Measurements from ENCODE around the gene FFAR1. TPM values are rescaled to one million over a fixed set of nuclear protein-coding genes. Genes with fewer than 3 reads are reported as not detected.

The FFAR1 gene
- total and polyA plus RNA-seq, 2 donors (not counting 1 experiment from before 2014, with no cell fraction given): not detected

- Histone ChIP-seq H3K4me2 (ENCODE audit: extremely low read depth, insufficient read depth, low read length) (no peak overlapping the region), H3K9me3 (ENCODE audit: control insufficient read depth, insufficient read depth, low read depth, low read length) (no peaks in the 10 kb centered on the region), H2AFZ (ENCODE audit: low read length) (no peak overlapping the region), H3K4me3 (replicated peaks in 1 of 4; ENCODE audit: control extremely low read depth in 1 of 4, insufficient read depth in 1 of 4, low read depth in 3 of 4, low read length in 4 of 4) (no peak overlapping the region), H3K27me3 (ENCODE audit: control insufficient read depth, insufficient read depth, low read length) (no peaks in the 10 kb centered on the region), H3K27ac (ENCODE audit: insufficient read depth, low read length) (no peak overlapping the region), H3K79me2 (ENCODE audit: control insufficient read depth, insufficient read depth, low read length) (no peaks in the 10 kb centered on the region), H3K9ac (ENCODE audit: insufficient read depth, low read length) (no peak overlapping the region), H3K36me3 (ENCODE audit: control insufficient read depth, insufficient read depth, low read length) (no peaks in the 10 kb centered on the region), H4K20me1 (ENCODE audit: control insufficient read depth, extremely low read depth, insufficient read depth, low read length) (no peaks in the 10 kb centered on the region), H3K4me1 (ENCODE audit: control insufficient read depth, extremely low read depth, insufficient read depth, low read length) (no peaks in the 10 kb centered on the region)
- DNase-seq (ENCODE audit: low read depth in 2 of 2): no peak
- TF ChIP-seq EZH2 (IDR thresholded peaks at IDR 0.05; ENCODE audit: low read length, missing control alignments): no peak
- TF ChIP-seq CTCF (conservative IDR thresholded peaks at IDR 0.05 in 1 of 2, IDR thresholded peaks at IDR 0.05 in 1 of 2; ENCODE audit: low read depth in 1 of 2, low read length in 2 of 2): no peak
Measured at GRCh38 chr19:35379992-35380391, 32.3 kb downstream of the FFAR1 start.

GRCh38 chr19:35380450-35381124 is 32.9 kb downstream of the FFAR1 start:
- no peak overlapping the region for H3K9ac ChIP-seq (ENCODE audit: insufficient read depth, low read length)
- no peak for DNase-seq (ENCODE audit: low read depth in 2 of 2)
- no peak overlapping the region for H2AFZ ChIP-seq (ENCODE audit: low read length)
- no peak overlapping the region for H3K4me3 ChIP-seq (replicated peaks in 1 of 4; ENCODE audit: control extremely low read depth in 1 of 4, insufficient read depth in 1 of 4, low read depth in 3 of 4, low read length in 4 of 4)
- no peaks in the 10 kb centered on the region for H3K27me3 ChIP-seq (ENCODE audit: control insufficient read depth, insufficient read depth, low read length)
- H3K4me1 ChIP-seq (ENCODE audit: control insufficient read depth, extremely low read depth, insufficient read depth, low read length): no peaks in the 10 kb centered on the region
- no peaks in the 10 kb centered on the region for H3K9me3 ChIP-seq (ENCODE audit: control insufficient read depth, insufficient read depth, low read depth, low read length)
- no peaks in the 10 kb centered on the region for H4K20me1 ChIP-seq (ENCODE audit: control insufficient read depth, extremely low read depth, insufficient read depth, low read length)
- no peak overlapping the region for H3K4me2 ChIP-seq (ENCODE audit: extremely low read depth, insufficient read depth, low read length)
- no peak overlapping the region for H3K27ac ChIP-seq (ENCODE audit: insufficient read depth, low read length)
- no peak for TF ChIP-seq CTCF (conservative IDR thresholded peaks at IDR 0.05 in 1 of 2, IDR thresholded peaks at IDR 0.05 in 1 of 2; ENCODE audit: low read depth in 1 of 2, low read length in 2 of 2)
- no peak for TF ChIP-seq EZH2 (IDR thresholded peaks at IDR 0.05; ENCODE audit: low read length, missing control alignments)
- H3K79me2 ChIP-seq (ENCODE audit: control insufficient read depth, insufficient read depth, low read length): no peaks in the 10 kb centered on the region
- H3K36me3 ChIP-seq (ENCODE audit: control insufficient read depth, insufficient read depth, low read length): no peaks in the 10 kb centered on the region

GRCh38 chr19:35381318-35381717 is 33.6 kb downstream of the FFAR1 start:
- Histone ChIP-seq H4K20me1 (ENCODE audit: control insufficient read depth, extremely low read depth, insufficient read depth, low read length) (no peaks in the 10 kb centered on the region), H3K9ac (ENCODE audit: insufficient read depth, low read length) (no peak overlapping the region), H3K9me3 (ENCODE audit: control insufficient read depth, insufficient read depth, low read depth, low read length) (no peaks in the 10 kb centered on the region), H3K36me3 (ENCODE audit: control insufficient read depth, insufficient read depth, low read length) (no peaks in the 10 kb centered on the region), H3K4me1 (ENCODE audit: control insufficient read depth, extremely low read depth, insufficient read depth, low read length) (no peaks in the 10 kb centered on the region), H3K4me2 (ENCODE audit: extremely low read depth, insufficient read depth, low read length) (no peak overlapping the region), H3K4me3 (replicated peaks in 1 of 4; ENCODE audit: control extremely low read depth in 1 of 4, insufficient read depth in 1 of 4, low read depth in 3 of 4, low read length in 4 of 4) (no peak overlapping the region), H2AFZ (ENCODE audit: low read length) (no peak overlapping the region), H3K27ac (ENCODE audit: insufficient read depth, low read length) (no peak overlapping the region), H3K79me2 (ENCODE audit: control insufficient read depth, insufficient read depth, low read length) (no peaks in the 10 kb centered on the region), H3K27me3 (ENCODE audit: control insufficient read depth, insufficient read depth, low read length) (no peaks in the 10 kb centered on the region)
- no peak for DNase-seq (ENCODE audit: low read depth in 2 of 2)
- no peak for TF ChIP-seq EZH2 (IDR thresholded peaks at IDR 0.05; ENCODE audit: low read length, missing control alignments)
- TF ChIP-seq CTCF (conservative IDR thresholded peaks at IDR 0.05 in 1 of 2, IDR thresholded peaks at IDR 0.05 in 1 of 2; ENCODE audit: low read depth in 1 of 2, low read length in 2 of 2): no peak

Data from fibroblast of lung (primary cell).